Hematopoietic multipotent progenitor cell treated with erythropoietin and hydrocortisone succinate and interleukin-3 and kit ligand, for 8 days (in vitro differentiated cells): ENCODE results near the gene JAKMIP3.

ENCODE experiments used
- DNase-seq: peaks from one replicate; pipeline ENCODE4 v3.0.0-alpha.2; 2015

JAKMIP3 gene

GRCh38 chr10:132044803-132045202 lies 20.9 kb upstream of the JAKMIP3 start:
- DNase-seq = no peak

GRCh38 chr10:132045324-132045723 lies 20.4 kb upstream of the JAKMIP3 start:
- no peak for DNase-seq

GRCh38 chr10:132047575-132048293 lies 18.0 kb upstream of the JAKMIP3 start:
- no peak for DNase-seq

GRCh38 chr10:132048294-132048667 lies 17.5 kb upstream of the JAKMIP3 start:
- DNase-seq = no peak

- DNase-seq = no peak
Observed at GRCh38 chr10:132050191-132050590, 15.6 kb upstream of the JAKMIP3 start.

- no peak for DNase-seq
Observed at GRCh38 chr10:132052124-132052523, 13.6 kb upstream of the JAKMIP3 start.

- DNase-seq = no peak
Observed at GRCh38 chr10:132054564-132054963, 11.2 kb upstream of the JAKMIP3 start.

GRCh38 chr10:132055616-132056015 lies 10.1 kb upstream of the JAKMIP3 start:
- DNase-seq = no peak

GRCh38 chr10:132056663-132057062 lies 9.1 kb upstream of the JAKMIP3 start:
- DNase-seq = no peak

- DNase-seq = no peak
Observed at GRCh38 chr10:132057191-132057681, 8.5 kb upstream of the JAKMIP3 start.

GRCh38 chr10:132058111-132058745 lies 7.5 kb upstream of the JAKMIP3 start:
- no peak for DNase-seq

GRCh38 chr10:132058793-132059759 lies 6.7 kb upstream of the JAKMIP3 start:
- DNase-seq = no peak

- no peak for DNase-seq
Observed at GRCh38 chr10:132059760-132060508, 5.8 kb upstream of the JAKMIP3 start.

GRCh38 chr10:132061030-132061429 lies 4.7 kb upstream of the JAKMIP3 start:
- DNase-seq = no peak

GRCh38 chr10:132061465-132061864 lies 4.3 kb upstream of the JAKMIP3 start:
- DNase-seq = no peak

- DNase-seq = no peak
Observed at GRCh38 chr10:132062116-132062515, 3.6 kb upstream of the JAKMIP3 start.

GRCh38 chr10:132062641-132063390 lies 2.9 kb upstream of the JAKMIP3 start:
- no peak for DNase-seq

- DNase-seq = no peak
Observed at GRCh38 chr10:132063432-132063831, 2.3 kb upstream of the JAKMIP3 start.

- no peak for DNase-seq
Observed at GRCh38 chr10:132064082-132064755, 1.5 kb upstream of the JAKMIP3 start.

- DNase-seq = no peak
Observed at GRCh38 chr10:132064771-132065437, 842 bp upstream of the JAKMIP3 start.

- no peak for DNase-seq
Observed at GRCh38 chr10:132066186-132066585, 440 bp downstream of the JAKMIP3 start.
